22Rv1 (cell line): ENCODE data around the gene GALNS.

Experiments used
- H3K27ac ChIP-seq: fragments of 450-650 bp; 2 replicates; pipeline ENCODE4 v1.5.1; 2017
- ZFX ChIP-seq: fragments of 450-650 bp; IDR thresholded peaks from 2 replicates; pipeline ENCODE4 v1.6.1; 2017; ENCODE audit warnings: antibody characterized with exemption, borderline replicate concordance
- TF ChIP-seq, protein P1 (sequence below): fragments of 450-650 bp; IDR thresholded peaks from 2 replicates; pipeline ENCODE4 v1.5.1; 2017; ENCODE audit warnings: mild to moderate bottlenecking

The GALNS gene

DNA sequence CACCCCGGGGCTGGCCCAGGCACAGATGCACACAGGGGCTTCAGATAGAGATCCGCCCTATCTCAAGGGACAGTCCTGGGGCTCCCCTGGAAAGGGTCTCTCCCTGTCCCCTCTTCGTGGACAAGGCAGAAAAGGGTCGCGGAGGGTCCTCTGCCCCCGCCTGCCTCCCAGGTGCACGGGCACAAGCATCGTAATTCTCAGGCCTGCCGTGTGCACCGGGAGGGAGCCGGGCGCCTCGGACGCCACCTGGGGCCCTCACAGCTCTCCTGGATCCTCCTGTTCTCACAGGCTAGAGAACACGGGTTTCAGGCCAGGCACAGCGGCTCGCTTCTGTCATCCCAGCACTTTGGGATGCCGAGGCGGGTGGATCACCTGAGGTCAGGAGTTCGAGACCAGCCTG lies 21.6 kb upstream of the GALNS start:
- TF ChIP-seq ZFX: no peak
- TF ChIP-seq, protein P1, sequence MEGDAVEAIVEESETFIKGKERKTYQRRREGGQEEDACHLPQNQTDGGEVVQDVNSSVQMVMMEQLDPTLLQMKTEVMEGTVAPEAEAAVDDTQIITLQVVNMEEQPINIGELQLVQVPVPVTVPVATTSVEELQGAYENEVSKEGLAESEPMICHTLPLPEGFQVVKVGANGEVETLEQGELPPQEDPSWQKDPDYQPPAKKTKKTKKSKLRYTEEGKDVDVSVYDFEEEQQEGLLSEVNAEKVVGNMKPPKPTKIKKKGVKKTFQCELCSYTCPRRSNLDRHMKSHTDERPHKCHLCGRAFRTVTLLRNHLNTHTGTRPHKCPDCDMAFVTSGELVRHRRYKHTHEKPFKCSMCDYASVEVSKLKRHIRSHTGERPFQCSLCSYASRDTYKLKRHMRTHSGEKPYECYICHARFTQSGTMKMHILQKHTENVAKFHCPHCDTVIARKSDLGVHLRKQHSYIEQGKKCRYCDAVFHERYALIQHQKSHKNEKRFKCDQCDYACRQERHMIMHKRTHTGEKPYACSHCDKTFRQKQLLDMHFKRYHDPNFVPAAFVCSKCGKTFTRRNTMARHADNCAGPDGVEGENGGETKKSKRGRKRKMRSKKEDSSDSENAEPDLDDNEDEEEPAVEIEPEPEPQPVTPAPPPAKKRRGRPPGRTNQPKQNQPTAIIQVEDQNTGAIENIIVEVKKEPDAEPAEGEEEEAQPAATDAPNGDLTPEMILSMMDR: no peak

DNA sequence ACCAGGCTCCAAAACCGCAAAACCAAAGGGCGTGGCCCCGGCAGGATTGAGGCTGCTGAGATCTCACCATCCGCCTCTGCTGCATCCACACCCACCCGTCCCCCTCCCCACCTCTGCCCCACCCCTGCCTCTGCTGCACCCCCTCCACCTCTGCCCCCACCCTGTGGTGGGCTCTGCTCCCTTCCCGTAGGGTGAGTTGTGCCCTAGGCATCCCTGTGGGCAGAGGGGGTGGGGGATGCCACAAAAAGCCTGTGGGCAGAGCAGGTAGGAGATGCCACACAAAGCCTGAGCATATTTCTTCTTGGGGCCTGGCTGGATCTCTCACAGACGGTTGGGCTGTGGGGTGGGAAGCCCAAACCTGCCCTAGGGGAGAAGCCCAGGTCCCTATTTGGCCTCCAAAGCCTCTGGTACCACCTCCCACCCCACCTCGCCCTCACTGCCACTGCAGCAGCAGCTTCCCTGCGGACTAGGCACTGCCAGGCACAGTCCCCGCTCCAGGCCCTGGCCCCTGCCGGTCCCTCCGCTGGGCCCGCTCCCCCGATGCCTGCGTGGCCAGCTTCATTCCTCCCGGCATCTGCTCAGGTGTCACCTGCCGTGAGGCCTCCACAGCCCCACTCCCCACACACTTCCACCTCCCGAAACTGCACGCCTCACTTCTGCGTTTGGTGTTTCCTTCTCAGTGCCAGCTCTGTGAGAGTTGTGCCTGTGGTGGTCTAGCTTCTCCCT lies 21.0 kb upstream of the GALNS start:
- no peak overlapping the region for H3K27ac ChIP-seq
- TF ChIP-seq, protein P1: no peak
- TF ChIP-seq ZFX: no peak

More for the DNA sequence above, 21.6 kb upstream of the GALNS start:
- no peak overlapping the region for H3K27ac ChIP-seq

DNA sequence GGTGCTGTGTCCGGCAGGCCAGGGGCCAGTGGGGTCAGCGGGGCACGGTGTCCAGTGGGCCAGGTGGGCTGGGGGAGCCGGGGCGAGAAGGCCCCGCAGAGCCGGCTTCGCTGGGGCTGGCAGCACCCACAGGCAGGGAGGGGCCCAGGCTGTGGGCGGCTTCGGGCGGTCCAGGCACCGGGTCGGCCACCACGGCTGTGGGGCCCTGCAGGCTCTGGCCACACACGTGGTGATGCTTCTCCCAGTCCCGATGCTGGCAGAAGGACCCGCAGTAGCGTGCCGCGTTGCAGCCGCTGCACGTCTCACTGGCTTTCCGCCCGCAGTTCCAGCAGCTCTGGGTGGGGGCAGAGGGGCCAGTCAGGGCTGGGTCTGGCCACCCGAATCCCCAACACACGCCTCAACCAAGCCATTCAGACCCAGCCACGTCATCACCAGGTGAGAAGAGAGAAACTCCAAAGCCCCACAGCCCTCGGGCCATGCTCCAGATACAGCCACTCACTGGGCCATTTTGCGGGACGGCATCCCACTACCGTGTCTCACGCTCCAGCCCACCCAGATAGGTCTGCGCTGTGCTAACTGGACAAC lies 20.3 kb upstream of the GALNS start:
- TF ChIP-seq ZFX: no peak
- TF ChIP-seq, protein P1: no peak
- H3K27ac ChIP-seq: no peak overlapping the region

DNA sequence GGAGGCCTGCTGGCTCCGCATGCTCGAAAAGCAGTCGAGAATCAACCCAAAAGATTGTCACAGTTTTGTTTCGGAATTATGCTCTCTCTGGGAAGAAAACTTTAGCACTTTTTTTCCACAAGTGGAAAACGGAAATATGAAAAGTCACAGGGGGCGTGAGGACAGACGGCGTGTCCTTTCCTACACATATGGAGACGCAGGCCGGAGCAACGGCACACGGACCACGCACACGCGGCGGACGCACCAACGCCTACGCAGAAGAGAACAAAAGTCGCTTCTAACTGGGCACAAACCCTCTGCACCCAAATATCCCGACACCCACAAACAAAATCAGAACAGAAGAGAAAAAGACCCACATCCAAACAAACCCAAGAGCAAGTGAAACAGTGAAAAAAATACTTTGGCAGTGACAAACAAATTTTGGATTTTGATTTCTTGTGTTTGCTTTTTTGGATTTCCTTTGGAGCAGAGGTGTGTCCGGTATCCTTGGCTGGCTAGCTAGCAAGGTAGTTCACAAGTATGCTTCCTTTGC lies 19.0 kb upstream of the GALNS start:
- H3K27ac ChIP-seq: no peak overlapping the region
- TF ChIP-seq ZFX: no peak
- TF ChIP-seq, protein P1: no peak

DNA sequence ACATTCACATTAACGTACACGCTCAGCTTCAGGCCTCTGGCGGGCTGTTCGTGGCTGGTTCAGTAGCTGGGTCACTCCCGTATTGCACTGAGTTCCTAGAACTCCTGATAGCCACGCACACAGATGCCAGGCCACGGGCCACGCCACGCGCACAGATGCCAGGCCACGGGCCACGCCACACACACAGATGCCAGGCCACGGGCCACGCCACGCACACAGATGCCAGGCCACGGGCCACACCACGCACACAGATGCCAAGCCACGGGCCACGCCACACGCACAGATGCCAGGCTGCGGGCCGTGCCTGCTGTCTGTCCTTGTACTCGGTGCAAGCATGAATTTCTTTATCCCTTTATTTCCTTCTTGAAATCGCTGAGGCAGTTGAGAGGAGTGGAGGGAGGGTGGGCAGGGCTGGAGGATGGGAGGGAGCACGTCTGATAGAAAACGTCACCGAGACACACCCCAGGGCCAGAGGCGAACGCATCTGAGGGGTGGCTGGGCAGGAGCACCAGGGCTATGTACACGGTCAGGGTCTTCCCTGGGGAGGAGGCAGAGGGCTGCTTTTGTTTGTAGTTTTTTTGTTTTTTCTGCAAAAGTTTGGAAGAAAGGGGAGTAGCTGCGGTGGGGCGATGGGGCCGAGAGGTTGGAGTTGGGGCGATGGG lies 18.3 kb upstream of the GALNS start:
- H3K27ac ChIP-seq: no peak overlapping the region

DNA sequence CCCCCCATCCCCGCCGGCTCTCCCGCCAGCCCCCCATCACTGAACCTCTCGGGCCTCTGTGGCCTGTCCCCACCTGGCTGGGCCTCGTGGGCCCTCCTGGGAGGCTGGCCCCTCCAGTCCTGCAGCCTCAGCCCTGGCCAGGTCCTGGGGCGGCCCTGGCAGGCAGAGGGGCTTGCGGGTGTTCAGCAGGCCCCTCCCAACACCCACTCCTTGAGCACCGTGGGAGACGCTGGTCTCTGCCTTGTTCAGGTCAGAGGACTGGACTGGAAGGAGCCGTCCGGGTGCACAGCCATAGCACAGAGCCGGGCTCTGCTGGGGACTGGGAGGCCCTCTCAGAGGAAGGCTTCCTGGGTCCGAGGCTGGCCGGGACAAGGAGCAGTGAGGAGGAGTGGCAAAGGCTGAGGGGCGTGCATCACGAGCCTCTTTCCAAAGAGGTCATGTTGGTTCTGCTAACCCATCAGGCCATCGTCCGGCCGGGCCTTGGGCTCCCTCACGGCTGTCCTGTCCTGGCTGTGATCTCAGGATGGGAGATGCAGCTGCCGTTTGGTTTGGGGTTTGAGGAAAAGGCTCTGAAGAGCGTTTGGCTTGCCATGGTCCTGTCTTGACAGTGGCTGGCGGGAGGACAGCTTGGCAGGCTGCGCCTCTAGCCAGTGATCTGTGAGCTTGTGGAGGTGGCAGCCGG lies 16.0 kb upstream of the GALNS start:
- no peak for TF ChIP-seq ZFX
- TF ChIP-seq, protein P1: no peak

More for the DNA sequence above, 18.3 kb upstream of the GALNS start:
- TF ChIP-seq, protein P1: no peak
- no peak for TF ChIP-seq ZFX

More for the DNA sequence above, 16.0 kb upstream of the GALNS start:
- H3K27ac ChIP-seq: no peak overlapping the region
